DMS153 treated with DMSO at 0.1 percent for 48 hours (cell line): ENCODE results near the gene UNC5CL.
"Not testable (repeated sequence)": the region's sequence is repeated elsewhere in the genome, so short reads cannot be mapped to it uniquely, and the experiment has no call there.

ENCODE experiments used
- DNase-seq: peaks from one replicate; lab custom pipeline; 2025; ENCODE audit not compliant: unreplicated experiment; lab: John Stamatoyannopoulos, UW

UNC5CL gene

DNA sequence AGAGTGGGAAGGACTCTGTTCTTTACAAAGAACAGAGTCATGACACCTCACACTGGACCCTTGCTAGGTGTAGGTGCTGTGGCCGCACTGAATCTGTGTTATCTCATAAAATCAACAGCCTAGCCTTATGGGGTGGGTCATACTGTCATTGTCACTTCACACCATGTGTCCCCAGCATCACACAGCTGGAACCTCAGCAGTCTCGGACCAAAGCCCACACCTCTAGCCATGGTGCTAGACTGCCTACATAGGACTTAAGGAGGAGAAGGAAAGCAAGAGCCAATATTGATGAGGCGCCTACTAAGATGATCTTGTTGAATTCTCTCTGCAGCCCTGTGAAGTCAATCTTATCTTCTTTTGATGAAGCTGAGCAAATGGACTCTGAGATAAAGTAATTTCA, 31.0 kb downstream of the UNC5CL start:
- DNase-seq = no peak

DNA sequence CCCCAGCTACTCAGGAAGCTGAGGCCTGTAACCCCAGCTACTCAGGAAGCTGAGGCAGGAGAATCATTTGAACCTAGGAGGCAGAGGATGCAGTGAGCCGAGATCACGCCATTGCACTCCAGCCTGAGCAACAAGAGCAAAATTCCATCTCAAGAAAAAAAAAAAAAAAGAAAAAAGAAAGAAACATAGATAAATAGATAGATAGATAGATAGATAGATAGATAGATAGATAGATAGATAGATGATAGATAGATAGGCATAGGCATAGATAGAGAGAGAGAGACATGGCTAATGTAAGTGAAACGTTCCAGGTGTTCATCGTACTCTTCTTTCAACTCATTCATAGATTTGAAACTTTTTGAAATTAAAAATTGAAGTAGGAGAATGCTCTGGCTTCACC, 32.0 kb downstream of the UNC5CL start:
- DNase-seq = not testable (repeated sequence)

DNA sequence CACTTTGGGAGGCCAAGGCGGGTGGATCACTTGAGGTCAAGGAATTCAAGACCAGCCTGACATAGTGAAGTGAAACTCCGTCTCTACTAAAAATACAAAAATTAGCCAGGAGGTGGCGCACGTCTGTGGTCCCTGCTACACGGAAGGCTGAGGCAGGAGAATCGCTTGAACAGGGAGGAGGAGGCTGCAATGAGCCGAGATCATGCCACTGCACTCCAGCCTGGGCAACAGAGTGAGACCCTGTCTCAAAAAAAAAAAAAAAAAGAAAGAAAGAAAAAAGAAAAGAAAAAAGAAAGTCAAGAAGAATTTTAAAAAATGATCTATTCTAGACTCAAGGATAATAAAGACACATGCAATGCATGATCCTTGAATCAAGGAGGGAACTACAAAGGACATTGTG, 32.8 kb downstream of the UNC5CL start:
- peak; percentile 39 for DNase-seq

DNA sequence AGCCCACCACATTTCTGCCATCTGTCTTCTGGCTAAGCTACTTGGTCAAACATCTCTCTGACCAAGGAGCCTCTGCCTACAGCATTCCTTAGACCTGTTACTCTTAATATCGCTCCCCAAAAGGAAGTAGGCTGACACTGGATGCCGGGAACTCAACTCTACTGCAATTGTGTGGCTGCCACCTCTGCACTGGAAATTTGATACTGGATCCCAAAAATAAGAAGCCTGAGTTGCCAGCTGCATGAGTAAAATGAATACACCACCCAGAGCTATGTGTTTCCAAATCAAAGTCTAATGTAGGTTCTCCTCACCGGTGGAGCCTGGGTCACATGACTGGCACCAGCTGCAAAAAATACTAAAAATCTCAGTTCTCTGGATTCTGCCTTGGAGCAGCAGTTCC, 36.9 kb downstream of the UNC5CL start:
- DNase-seq = no peak

DNA sequence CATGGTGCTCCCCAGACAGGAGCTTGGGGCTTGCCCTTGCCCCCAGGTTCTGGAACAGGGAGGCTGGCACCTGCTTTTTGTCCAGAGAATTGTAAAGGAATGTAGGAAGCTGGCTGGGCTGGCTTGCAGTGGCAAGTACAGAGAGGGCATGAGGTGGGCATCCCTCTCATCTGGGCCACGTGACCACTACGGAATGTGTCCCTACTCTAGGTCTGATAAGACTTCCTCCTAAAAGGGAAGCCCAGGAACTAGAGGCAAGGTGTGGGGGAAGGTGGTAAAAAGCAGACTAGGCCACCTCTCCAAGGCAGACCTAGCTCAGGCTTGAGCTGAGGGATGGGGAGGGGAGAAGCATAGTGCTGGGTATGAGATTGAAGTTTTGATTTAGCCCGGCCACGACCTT, 38.8 kb downstream of the UNC5CL start:
- DNase-seq = no peak

DNA sequence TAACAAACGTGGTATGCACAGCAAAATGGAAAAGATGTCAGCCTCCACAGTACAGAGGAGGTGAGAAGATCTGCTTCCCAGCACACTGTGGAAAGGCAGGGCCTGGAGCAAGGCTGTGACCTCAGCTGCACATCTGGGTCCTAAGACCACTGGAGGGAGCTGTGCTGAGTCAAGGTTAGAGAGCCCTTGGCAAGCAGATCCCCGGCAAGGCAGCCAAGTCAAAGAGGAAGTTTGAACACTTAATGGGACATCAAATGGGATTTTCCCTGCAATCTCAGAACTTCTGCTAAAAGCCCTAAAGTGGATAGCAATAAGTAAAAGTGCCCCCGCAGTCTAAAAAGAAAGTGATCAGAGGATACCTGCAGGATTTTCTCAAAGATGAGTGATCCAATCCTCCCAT, 39.5 kb downstream of the UNC5CL start:
- no peak for DNase-seq

DNA sequence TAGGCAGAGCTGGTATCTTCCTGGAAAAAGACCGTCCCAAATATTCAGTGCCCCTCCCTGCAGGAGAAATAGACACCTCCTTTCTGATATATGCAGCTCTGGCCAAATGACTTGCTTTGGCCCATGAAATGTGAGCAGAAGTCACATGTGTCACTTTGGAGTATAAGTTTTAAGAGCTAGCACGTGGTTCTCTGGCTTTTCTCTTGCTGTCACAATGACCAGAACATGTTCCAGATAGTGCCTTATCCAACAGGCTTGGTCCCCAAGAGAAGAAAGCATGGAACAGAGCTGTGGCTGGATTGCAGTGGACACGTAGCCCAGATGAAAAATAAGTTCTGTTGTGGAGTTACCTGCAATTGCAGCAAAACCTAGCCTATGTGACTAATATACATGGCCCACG, 40.4 kb downstream of the UNC5CL start:
- DNase-seq = no peak

DNA sequence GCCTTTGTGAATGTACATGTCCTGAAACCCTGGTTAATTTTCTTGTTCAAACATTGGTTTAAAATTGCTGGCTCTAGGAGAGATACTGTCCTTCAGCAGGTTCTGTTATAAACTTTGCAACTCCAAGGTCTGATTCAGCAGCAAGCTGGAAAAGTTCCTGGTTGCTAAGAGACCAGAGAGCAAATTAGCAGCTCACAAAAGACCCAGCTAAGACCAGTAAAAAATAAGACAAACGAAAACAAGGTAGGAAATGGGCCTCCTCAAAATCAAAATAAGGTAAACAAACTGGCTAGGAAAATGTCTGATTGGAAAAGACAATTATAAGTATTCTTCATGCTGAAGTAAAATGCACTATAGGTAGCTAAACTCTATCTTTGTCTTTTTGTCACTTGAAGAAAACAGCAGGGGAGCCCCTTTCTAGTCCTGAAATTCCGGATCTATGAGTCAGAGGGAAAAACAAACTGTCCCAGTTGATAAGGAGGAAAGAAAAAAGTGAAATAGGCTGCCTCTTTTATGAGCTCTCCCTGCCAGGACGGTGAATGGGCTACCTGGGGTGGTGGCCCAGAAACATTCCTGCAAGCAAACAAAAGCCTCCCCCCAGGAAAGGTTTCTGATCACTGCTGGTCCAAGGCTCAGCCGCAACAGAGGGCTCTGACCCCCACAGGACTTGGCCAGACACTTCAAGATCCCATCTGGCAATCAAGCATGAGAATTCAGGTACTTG, 41.6 kb downstream of the UNC5CL start:
- DNase-seq = no peak

DNA sequence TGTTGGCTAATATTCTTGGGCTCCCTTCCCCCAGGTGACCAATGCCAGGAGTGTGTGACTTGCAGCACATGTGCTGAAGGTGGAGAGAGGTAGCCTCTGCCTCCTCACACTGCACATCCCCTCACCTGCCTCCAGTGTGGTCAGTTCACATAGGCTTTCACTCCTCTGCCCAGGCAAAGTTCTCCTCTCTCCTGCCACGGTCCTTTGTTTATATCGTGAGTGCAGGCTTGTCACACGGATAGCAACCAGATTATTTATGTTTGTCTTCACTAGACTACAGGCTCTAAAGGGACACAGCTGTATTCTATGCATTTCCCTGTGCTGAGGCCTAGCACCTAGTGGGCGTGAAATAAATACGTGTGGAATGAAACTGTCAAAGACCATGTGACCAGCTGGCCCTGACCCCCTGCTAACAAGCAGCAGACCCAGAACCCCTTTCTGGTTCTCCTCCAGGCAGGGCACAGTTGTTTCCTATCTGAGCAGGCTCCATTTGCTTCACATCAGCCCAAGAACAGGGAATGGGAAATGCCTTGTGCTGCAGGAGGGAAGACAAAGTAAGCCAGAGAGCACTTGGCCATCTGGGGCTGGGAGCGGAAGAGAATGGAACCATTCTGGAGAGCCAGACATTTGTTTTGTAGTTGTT, 42.3 kb downstream of the UNC5CL start:
- DNase-seq = peak; percentile 18

DNA sequence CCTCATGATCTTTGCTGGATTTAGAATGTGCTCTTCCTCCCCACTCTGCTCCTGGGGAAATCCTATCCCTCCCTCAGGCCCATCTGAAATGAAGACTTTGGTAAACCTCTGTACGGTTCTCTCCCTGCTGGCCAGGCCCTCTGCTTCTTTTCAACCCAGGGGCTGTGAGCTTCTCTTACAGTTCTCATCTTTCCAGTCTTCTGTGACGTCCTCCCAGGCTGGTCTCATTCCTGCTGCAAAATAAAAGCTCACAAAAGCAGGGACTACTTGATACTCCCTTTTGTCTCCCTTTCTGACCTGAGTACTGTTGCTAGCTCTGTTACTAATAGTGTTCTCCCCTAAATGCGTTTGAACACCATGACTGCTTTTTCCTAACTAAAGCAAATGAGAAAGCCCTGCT, 46.3 kb downstream of the UNC5CL start:
- no peak for DNase-seq

DNA sequence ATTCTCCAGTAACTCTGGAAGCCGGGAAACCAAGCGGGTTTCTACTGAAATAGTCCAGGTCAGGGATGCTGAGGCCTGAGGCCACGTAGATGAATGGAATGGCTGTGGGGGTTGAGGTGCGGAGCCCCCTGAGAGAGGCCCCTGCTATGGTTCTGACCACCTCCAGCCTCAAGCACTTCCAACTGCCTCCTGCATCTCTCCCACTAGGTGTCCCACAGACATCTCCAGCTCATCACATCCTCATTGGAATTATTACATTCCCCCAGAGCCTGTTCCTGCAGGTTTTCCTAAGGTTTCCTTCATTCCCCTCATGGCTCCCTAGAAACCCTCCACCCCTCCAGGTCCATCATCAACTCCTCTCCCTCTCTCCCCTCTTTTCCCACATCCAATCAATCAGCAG, 48.7 kb downstream of the UNC5CL start:
- no peak for DNase-seq

DNA sequence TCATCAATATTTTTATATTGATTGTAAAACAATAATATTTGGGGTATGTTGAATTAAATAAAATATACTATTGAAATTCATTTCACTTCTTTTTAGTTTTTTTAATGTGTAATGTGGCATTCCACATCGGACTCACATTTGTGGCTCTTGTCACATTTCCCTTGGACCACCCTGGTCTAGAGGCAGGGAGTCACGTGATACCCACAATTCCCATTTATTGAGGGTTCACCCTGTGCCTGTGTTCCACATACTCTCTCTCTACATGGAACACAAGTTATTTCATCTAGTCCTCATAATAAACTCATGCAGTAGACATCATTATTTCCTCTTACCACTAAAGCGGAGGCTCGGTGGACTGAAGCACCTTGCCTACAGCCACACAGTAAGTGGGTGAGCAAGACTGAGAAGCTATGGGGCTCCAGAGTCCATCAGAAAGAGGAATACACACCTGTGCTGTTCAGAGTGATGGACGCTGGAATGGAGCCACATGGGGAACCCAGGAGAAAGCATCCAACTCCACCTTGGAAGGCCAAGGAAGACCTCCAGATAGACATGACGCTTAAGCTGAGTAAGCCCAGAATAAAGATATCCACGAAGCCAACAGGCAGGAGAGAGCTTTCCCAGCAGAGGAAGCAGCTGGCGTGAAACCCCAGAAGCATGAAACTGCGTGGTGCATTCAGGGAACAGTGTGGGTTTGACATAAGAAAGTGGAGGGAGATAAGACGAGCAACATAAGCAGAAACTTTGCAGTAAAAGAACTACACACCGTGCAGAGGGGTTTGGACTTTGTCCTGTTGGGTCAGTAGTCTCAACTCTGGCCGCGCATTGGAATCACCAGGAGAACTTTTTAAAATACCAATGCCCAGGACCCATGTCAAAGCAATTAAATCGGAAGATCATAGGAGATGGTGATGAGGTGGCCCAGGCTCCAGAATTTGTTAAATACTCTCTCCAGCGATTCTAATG, 49.5 kb downstream of the UNC5CL start:
- no peak for DNase-seq

DNA sequence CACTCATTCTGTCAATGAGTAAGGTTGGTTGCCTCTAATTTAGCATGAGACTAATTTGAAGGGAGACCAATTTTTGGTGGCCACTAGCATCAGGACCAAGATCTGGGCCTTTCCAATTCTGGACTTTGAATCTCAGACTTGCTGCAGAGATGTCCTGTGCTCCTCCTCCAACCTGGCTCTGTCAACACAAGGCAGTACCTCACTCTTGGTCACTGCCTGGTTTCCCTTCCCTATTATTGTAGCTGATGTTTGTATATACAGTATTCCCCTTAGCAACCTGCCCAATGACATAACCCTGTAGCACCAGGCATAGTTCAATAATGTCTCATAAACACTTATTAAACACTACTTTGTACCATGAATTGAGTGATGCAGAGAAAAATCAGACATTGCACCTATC, 50.4 kb downstream of the UNC5CL start:
- DNase-seq = no peak

DNA sequence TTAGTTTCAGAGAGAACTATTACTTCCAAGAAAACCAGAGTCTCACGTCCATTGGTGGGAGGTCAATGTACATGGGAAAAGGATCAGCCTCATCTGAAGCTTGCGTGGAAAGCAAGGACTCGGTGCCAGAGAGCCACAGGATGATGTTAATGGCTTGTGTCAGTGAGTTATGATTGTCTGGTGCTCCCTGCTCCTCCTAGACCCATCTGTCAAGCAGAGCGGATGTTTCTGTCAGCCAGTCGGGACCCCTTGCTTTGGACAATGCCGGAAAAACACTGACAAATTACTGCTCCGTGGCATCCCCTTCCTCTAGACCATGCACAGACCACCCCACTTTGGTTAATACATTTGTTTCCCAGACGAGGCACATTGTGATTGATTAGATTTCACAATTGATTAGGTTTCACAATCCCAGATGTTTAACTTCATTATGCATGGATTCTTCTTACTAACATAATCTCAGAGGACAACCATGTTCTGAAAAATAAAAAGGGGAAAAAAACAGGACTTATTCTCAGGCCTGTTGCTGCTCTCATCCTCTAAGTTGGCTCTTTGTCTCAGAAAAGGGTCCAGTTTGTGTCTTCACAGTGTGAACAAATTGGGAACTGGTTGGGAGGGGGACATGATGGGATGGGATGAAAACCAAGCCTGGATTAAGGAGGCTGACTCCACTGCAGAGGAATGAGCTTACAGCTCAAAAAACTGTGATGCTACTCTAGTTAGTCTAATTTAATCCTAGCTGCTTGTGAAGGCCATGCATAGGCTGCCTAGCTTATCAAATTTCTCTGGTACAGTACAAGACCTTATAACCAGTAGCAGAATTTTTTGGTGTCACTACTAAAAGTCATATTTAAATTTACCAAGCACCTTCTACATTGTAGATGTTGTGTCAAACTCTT, 51.9 kb downstream of the UNC5CL start:
- DNase-seq = no peak

DNA sequence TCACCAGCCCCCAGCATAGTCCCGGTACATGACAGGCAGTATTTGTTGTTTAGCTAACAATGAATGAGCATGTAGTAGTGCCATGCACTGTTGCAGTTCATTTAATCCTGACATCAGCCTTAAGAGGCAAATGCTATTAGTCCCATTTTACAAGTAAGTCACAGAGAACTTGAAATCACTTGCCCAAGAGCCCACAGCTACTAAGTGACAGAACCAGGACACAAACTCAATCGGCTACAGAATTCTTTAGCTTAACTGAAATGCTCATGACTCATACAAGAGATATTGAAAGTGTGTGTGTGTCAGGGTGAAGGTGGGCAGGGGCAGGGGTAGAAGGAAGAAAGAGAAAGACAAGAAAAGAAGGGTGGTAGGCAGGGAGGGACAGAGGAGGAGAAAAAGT, 52.7 kb downstream of the UNC5CL start:
- no peak for DNase-seq

DNA sequence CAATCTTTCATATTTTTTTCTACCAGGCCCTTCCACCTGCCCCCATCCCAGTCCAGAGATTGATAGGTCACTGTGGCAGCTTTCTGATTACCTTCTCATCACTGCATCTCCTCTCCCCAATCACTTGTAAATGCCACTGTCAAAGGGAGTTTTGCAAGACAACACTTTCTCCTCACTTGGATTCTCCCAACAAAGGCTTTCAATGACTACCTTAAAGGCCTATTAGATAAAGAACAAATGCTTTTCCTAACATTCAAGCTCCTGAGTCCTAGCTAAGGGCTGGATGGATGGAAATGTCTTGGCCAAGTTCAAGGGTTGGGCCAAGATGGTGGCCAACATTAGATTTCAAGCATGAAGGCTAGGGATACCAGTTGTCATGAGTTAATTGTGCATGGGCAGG, 55.3 kb downstream of the UNC5CL start:
- no peak for DNase-seq

DNA sequence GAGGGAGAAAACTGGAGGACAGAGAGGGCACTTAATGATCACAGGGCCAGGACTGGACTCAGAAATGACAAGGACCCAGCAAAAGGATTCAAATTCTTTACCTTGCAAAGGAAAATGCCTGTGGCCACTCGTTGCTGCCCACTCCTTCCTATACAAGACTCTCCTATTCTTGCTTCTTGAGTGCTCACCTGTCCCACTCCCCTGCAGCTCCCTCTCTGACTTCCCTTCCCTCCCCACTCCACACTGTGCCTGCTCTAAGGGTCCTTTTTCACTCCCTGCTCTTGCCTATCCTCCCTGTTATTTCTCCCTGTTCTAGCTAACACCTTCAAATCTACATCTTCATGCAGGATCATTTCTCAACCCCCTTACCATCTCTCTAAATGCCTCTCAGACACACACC, 56.1 kb downstream of the UNC5CL start:
- no peak for DNase-seq

DNA sequence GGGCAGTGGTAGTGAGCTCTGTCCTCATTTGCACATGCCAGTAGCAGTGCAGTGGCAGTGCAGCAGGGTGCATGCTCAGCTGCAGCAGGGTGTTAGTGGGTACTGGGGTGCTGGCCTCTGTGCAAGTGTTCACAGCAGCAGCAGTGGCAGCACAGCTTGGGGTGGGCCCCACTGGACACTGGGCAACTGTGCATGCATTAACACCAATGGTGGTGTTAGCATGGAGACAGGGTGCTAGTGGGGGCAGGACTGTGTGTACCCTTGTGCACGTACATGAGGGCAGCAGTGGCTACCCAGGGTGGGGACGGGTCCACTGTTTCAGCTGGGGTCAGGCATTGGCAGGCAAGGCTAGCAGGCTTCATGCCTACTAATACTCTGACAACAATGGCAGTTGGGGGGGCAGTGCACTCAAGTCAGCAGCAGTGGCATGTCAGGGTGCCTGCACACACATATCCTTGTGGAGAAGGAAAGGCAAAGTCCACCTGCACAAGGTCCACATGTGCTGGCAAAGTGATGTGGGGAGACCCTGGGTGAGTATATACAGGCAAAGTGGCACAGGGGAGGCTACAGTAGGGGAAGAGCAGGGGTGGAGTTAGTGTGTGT, 60.2 kb downstream of the UNC5CL start:
- no peak for DNase-seq

DNA sequence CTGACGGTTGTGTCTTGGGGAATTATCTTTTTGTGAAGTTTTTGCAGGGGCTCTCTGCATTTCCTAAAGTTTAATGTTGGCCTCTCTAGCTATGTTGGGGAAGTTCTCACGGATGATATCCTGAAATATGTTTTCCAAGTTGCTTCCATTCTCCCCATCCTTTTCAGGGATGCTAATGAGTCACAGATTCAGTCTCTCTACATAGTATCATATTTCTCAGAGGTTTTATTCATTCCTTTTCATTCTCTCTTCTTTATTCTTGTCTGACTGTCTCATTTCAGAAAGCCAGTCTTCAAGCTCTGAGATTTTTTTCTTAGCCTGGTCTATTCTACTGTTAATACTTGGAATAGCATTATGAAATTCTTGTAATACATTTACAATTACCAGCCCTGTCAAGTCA, 61.3 kb downstream of the UNC5CL start:
- DNase-seq = no peak

DNA sequence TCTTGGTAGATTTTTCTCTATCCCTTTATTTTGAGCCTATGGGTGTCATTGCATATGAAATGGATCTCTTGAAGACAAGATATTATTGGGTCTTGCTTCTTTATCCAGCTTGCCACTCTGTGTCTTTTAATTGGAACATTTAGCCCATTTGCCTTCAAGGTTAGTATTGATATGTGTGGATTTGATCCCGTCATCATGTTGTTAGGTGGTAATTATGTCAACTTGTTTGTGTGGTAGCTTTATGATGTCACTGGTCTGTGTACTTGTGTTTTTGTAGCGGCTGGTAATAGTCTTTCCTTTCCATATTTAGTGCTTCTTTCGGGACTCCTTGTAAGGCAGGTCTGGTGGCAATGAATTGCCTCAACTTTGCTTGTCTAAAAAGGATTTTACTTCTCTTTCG, 61.9 kb downstream of the UNC5CL start:
- DNase-seq = no peak
